BLaER1 treated with 17β-estradiol and CSF1 and Interleukin-3, amounts not matched to agents 10 nM and 100 nM (cell line): ENCODE results near the gene WWC1.
"Not testable (repeated sequence)": the region's sequence is repeated elsewhere in the genome, so short reads cannot be mapped to it uniquely, and the experiment has no call there.

Experiments used
- H3K27ac ChIP-seq, 11 experiments: shearing (Covaris generic); formaldehyde crosslinking; 2 replicates each; pipeline ENCODE4 v1.8.1; 2022
- H3K27me3 ChIP-seq, 11 experiments: shearing (Covaris generic); formaldehyde crosslinking; 2 replicates each; pipeline ENCODE4 v1.8.1; 2022
- H3K36me3 ChIP-seq, 11 experiments: shearing (Covaris generic); formaldehyde crosslinking; 2 replicates each; pipeline ENCODE4 v1.8.1; 2022
- H3K4me1 ChIP-seq, 10 experiments: shearing (Covaris generic); formaldehyde crosslinking; 2 replicates each; pipeline ENCODE4 v1.8.1; 2022
- H3K4me2 ChIP-seq, 11 experiments: shearing (Covaris generic); formaldehyde crosslinking; 2 replicates each; pipeline ENCODE4 v1.8.1; 2022
- H3K4me3 ChIP-seq, 10 experiments: shearing (Covaris generic); formaldehyde crosslinking; 2 replicates each; pipeline ENCODE4 v1.8.1; 2022
- H3K9ac ChIP-seq, 11 experiments: shearing (Covaris generic); formaldehyde crosslinking; 2 replicates each; pipeline ENCODE4 v1.8.1; 2022
- H3K9me3 ChIP-seq, 11 experiments: shearing (Covaris generic); formaldehyde crosslinking; replicated peaks in 1 of 11; 2 replicates each; pipeline ENCODE4 v1.8.1; 2022
- H4K20me1 ChIP-seq, 11 experiments: shearing (Covaris generic); formaldehyde crosslinking; 2 replicates each; pipeline ENCODE4 v1.8.1; 2022
- Cebpa-rat ChIP-seq, 11 experiments: shearing (Covaris generic); IDR thresholded peaks; 2 replicates each; pipeline ENCODE4 v1.8.1; 2022

WWC1 gene

GRCh38 chr5:168434746-168435321 lies 143.4 kb downstream of the WWC1 start:
- TF ChIP-seq Cebpa-rat (IDR thresholded peaks at IDR 0.05): no peak
- no peak overlapping the region for H3K4me2 ChIP-seq
- H4K20me1 ChIP-seq: no peaks in the 10 kb centered on the region; a peak in 1 of 22 replicates
- no peak overlapping the region for H3K27ac ChIP-seq
- peaks cover 0 to 15% (median 0%) of the 10 kb centered on the region in 10 experiments; a peak in 7 of 20 replicates for H3K4me1 ChIP-seq
- H3K27me3 ChIP-seq: no peaks in the 10 kb centered on the region
- no peak overlapping the region for H3K9ac ChIP-seq
- peaks cover 0 to 7% (median 0%) of the 10 kb centered on the region in 11 experiments; a peak in 2 of 22 replicates for H3K36me3 ChIP-seq
- no peaks in the 10 kb centered on the region for H3K9me3 ChIP-seq
- H3K4me3 ChIP-seq: no peak overlapping the region

- not testable (repeated sequence) for H4K20me1 ChIP-seq, H3K9ac ChIP-seq, H3K27me3 ChIP-seq, H3K27ac ChIP-seq, H3K4me3 ChIP-seq, H3K9me3 ChIP-seq, H3K4me2 ChIP-seq, H3K36me3 ChIP-seq
- peaks cover 0 to 15% (median 0%) of the 10 kb centered on the region in 10 experiments; a peak in 7 of 20 replicates for H3K4me1 ChIP-seq
Measured at GRCh38 chr5:168435340-168435739, 143.9 kb downstream of the WWC1 start.

- TF ChIP-seq Cebpa-rat (IDR thresholded peaks at IDR 0.05): no peak
- no peaks in the 10 kb centered on the region for H4K20me1 ChIP-seq
- H3K27me3 ChIP-seq: no peaks in the 10 kb centered on the region
- no peak overlapping the region for H3K4me3 ChIP-seq
- H3K4me1 ChIP-seq: peaks cover 0 to 15% (median 0%) of the 10 kb centered on the region in 10 experiments; a peak in 7 of 20 replicates
- H3K9me3 ChIP-seq: no peaks in the 10 kb centered on the region
- 0 out of 22 replicates have a peak, but pooled peaks cover 0 to 5% (median 0%) of the 10 kb centered on the region in 11 experiments for H3K36me3 ChIP-seq
- peak overlapping the region in 4 of 11 experiments; percentile 10 to 56 (median 52); a peak in 6 of 22 replicates for H3K4me2 ChIP-seq
- H3K9ac ChIP-seq: no peak overlapping the region
- H3K27ac ChIP-seq: no peak overlapping the region
Measured at GRCh38 chr5:168438349-168438748, 146.9 kb downstream of the WWC1 start.

GRCh38 chr5:168443533-168443932 lies 152.1 kb downstream of the WWC1 start:
- Histone ChIP-seq H3K4me1 (peaks cover 0 to 5% (median 0%) of the 10 kb centered on the region in 10 experiments; a peak in 5 of 20 replicates), H3K27me3 (no peaks in the 10 kb centered on the region), H3K9ac (no peak overlapping the region), H3K4me3 (no peak overlapping the region), H3K27ac (no peak overlapping the region), H3K4me2 (no peak overlapping the region), H4K20me1 (no peaks in the 10 kb centered on the region), H3K9me3 (no peaks in the 10 kb centered on the region), H3K36me3 (peaks cover 0 to 5% (median 0%) of the 10 kb centered on the region in 11 experiments; a peak in 2 of 22 replicates)
- no peak for TF ChIP-seq Cebpa-rat (IDR thresholded peaks at IDR 0.05)

GRCh38 chr5:168443950-168444700 lies 152.7 kb downstream of the WWC1 start:
- peaks cover 0 to 5% (median 0%) of the 10 kb centered on the region in 11 experiments; a peak in 2 of 22 replicates for H3K36me3 ChIP-seq
- no peaks in the 10 kb centered on the region for H3K9me3 ChIP-seq
- H3K9ac ChIP-seq: no peak overlapping the region
- no peak overlapping the region for H3K27ac ChIP-seq
- TF ChIP-seq Cebpa-rat (IDR thresholded peaks at IDR 0.05): no peak
- H4K20me1 ChIP-seq: no peaks in the 10 kb centered on the region
- no peaks in the 10 kb centered on the region for H3K4me1 ChIP-seq
- no peak overlapping the region for H3K4me2 ChIP-seq
- no peaks in the 10 kb centered on the region for H3K27me3 ChIP-seq
- H3K4me3 ChIP-seq: no peak overlapping the region

GRCh38 chr5:168446983-168447619 lies 155.7 kb downstream of the WWC1 start:
- Histone ChIP-seq H3K4me3 (no peak overlapping the region), H3K27me3 (no peaks in the 10 kb centered on the region), H3K36me3 (peaks cover 0 to 5% (median 0%) of the 10 kb centered on the region in 11 experiments; a peak in 2 of 22 replicates), H3K9ac (no peak overlapping the region), H3K4me1 (no peaks in the 10 kb centered on the region), H4K20me1 (no peaks in the 10 kb centered on the region), H3K9me3 (no peaks in the 10 kb centered on the region), H3K27ac (no peak overlapping the region), H3K4me2 (no peak overlapping the region)
- TF ChIP-seq Cebpa-rat (IDR thresholded peaks at IDR 0.05): no peak

- Histone ChIP-seq H3K4me2 (no peak overlapping the region), H3K27me3 (no peaks in the 10 kb centered on the region), H3K9ac (no peak overlapping the region), H3K9me3 (no peaks in the 10 kb centered on the region), H3K4me3 (no peak overlapping the region), H3K27ac (no peak overlapping the region), H3K4me1 (no peaks in the 10 kb centered on the region), H4K20me1 (no peaks in the 10 kb centered on the region), H3K36me3 (peaks cover 0 to 5% (median 0%) of the 10 kb centered on the region in 11 experiments; a peak in 2 of 22 replicates)
- TF ChIP-seq Cebpa-rat (IDR thresholded peaks at IDR 0.05): no peak
Measured at GRCh38 chr5:168447808-168448207, 156.4 kb downstream of the WWC1 start.

- Histone ChIP-seq H3K4me2 (no peak overlapping the region), H3K9me3 (no peaks in the 10 kb centered on the region)
Measured at GRCh38 chr5:168449166-168449565, 157.7 kb downstream of the WWC1 start.

GRCh38 chr5:168451565-168451964 lies 160.1 kb downstream of the WWC1 start:
- no peak for TF ChIP-seq Cebpa-rat (IDR thresholded peaks at IDR 0.05)
- H4K20me1 ChIP-seq: no peaks in the 10 kb centered on the region
- H3K27me3 ChIP-seq: no peaks in the 10 kb centered on the region
- no peaks in the 10 kb centered on the region for H3K4me1 ChIP-seq
- peaks cover 0 to 6% (median 0%) of the 10 kb centered on the region in 11 experiments; a peak in 1 of 22 replicates for H3K36me3 ChIP-seq
- H3K9me3 ChIP-seq: no peaks in the 10 kb centered on the region
- no peak overlapping the region for H3K27ac ChIP-seq
- no peak overlapping the region for H3K9ac ChIP-seq
- H3K4me3 ChIP-seq: no peak overlapping the region
- no peak overlapping the region for H3K4me2 ChIP-seq

More at GRCh38 chr5:168449166-168449565, 157.7 kb downstream of the WWC1 start:
- H3K36me3 ChIP-seq: peaks cover 0 to 4% (median 0%) of the 10 kb centered on the region in 11 experiments; a peak in 2 of 22 replicates
- no peak overlapping the region for H3K9ac ChIP-seq
- no peaks in the 10 kb centered on the region for H3K4me1 ChIP-seq
- H3K27ac ChIP-seq: no peak overlapping the region
- H3K4me3 ChIP-seq: no peak overlapping the region
- no peak for TF ChIP-seq Cebpa-rat (IDR thresholded peaks at IDR 0.05)
- no peaks in the 10 kb centered on the region for H3K27me3 ChIP-seq
- H4K20me1 ChIP-seq: no peaks in the 10 kb centered on the region
